Left ventricle myocardium superior (tissue), 1 donor: ENCODE data around the gene RBM17. TPM values are rescaled to one million over a fixed set of nuclear protein-coding genes. Genes with fewer than 3 reads are reported as not detected.
"Not testable (repeated sequence)": the region's sequence is repeated elsewhere in the genome, so short reads cannot be mapped to it uniquely, and the experiment has no call there.

Experiments used
- ATAC-seq: fragments of 200-7000 bp; cut with Tn5 transposase; one replicate; pipeline ENCODE4 v1.9.1; 2020; ENCODE audit warnings: mild to moderate bottlenecking, moderate library complexity
- DNase-seq: peaks from one replicate; pipeline ENCODE4 v3.0.0-alpha.2; 2020
- intact Hi-C: fragments of 100-400 bp; cut with micrococcal nuclease; formaldehyde crosslinking; loops from one replicate; pipeline ENCODE4 v1.11.0; 2022
- microRNA-seq: library from miRNA; unstranded; fragments of <30 nt; microRNA quantifications from one replicate; pipeline ENCODE4 v1.2.0, GENCODE V29; 2020; ENCODE audit warnings: borderline number of aligned reads
- total RNA-seq: library from RNA; stranded (reverse); fragmentation: NEBNext Ultra II Directional; extraction: Animal tissue kit (Norgen Biotek cat#: 25700); gene quantifications from one replicate; pipeline ENCODE4 v1.2.1, GENCODE V29; 2021
- donor health status: DM: no; HTN: yes; CAD: no; lungs with severe emphysema.

The RBM17 gene
- total RNA-seq, 1 donor from 2014 or later = 72.1 TPM

- peak; percentile 18 for DNase-seq
- no peak for ATAC-seq
- intact Hi-C loops = no loop called here
Observed at GRCh38 chr10:6164271-6165095, 75.6 kb downstream of the RBM17 start.

GRCh38 chr10:6165221-6165725, 76.4 kb downstream of the RBM17 start:
- intact Hi-C loops = no loop called here
- no peak for DNase-seq
- ATAC-seq = no peak

- ATAC-seq, DNase-seq, intact Hi-C loops: not testable (repeated sequence)
Observed at GRCh38 chr10:6165933-6166332, 77.1 kb downstream of the RBM17 start.

Small RNAs within 50 kb of the gene (microRNA-seq; reads per million reads assigned to microRNA genes)
- gene MIR3155A (not detected), gene MIR3155B (not detected)

Other genes with a start within 250 kb of the RBM17 start
- gene ANKRD16, start 199.1 kb upstream of the RBM17 start, total RNA-seq = 3.8 TPM
- gene FBH1, start 198.8 kb upstream of the RBM17 start, total RNA-seq = 78.7 TPM
- gene IL15RA, start 111.5 kb upstream of the RBM17 start, total RNA-seq = 7.0 TPM
- gene IL2RA, start 26.7 kb upstream of the RBM17 start, total RNA-seq = 1.5 TPM
- 30.8 TPM for gene PFKFB3, start 113.9 kb downstream of the RBM17 start, total RNA-seq